HepG2 (cell line): ENCODE results near the gene SLC2A10. TPM values are rescaled to one million over a fixed set of nuclear protein-coding genes. Genes with fewer than 3 reads are reported as not detected.

Experiments
- ASH2L ChIP-seq: fragments of 300-600, 200-600 bp; sonication (generic); IDR thresholded peaks from 2 replicates; pipeline ENCODE4 v1.7.0; 2017; ENCODE audit warnings: low read depth, mild to moderate bottlenecking, moderate library complexity, mixed read lengths, low read length; ENCODE audit not compliant: insufficient read length
- ELF4 ChIP-seq: sonication (generic); formaldehyde crosslinking; IDR thresholded peaks from 2 replicates; pipeline ENCODE4 v1.5.0; 2020; ENCODE audit warnings: missing genetic modification reagents, mild to moderate bottlenecking, moderate library complexity, borderline replicate concordance
- NFATC3 ChIP-seq: sonication (generic); formaldehyde crosslinking; IDR thresholded peaks from 2 replicates; pipeline ENCODE4 v1.5.1; 2020; ENCODE audit warnings: mild to moderate bottlenecking, missing genetic modification reagents
- PITX1 ChIP-seq: sonication (generic); formaldehyde crosslinking; IDR thresholded peaks from 2 replicates; pipeline ENCODE4 v1.5.1; 2020; ENCODE audit warnings: mild to moderate bottlenecking, missing genetic modification reagents
- POGZ ChIP-seq: sonication (generic); formaldehyde crosslinking; IDR thresholded peaks from 2 replicates; pipeline ENCODE4 v1.4.0; 2020; ENCODE audit warnings: mild to moderate bottlenecking, missing genetic modification reagents
- RXRB ChIP-seq: IDR thresholded peaks from 2 replicates; pipeline ENCODE4 v1.6.1; 2016; ENCODE audit warnings: borderline replicate concordance, missing genetic modification reagents, missing compliant biosample characterization
- SNAPC2 ChIP-seq: sonication (generic); formaldehyde crosslinking; IDR thresholded peaks from 2 replicates; pipeline ENCODE4 v1.8.1; 2022; ENCODE audit warnings: mild to moderate bottlenecking, missing genetic modification reagents
- SPEN ChIP-seq: sonication (generic); formaldehyde crosslinking; IDR thresholded peaks from 2 replicates; pipeline ENCODE4 v1.5.1; 2020; ENCODE audit warnings: low read depth, mild to moderate bottlenecking, missing genetic modification reagents
- SRSF1 ChIP-seq: fragments of 200-400 bp; formaldehyde crosslinking; optimal IDR thresholded peaks from 2 replicates; pipeline ENCODE3; 2017; ENCODE audit warnings: mild to moderate bottlenecking, low read depth, low read length, moderate library complexity
- ZNF180 ChIP-seq: sonication (generic); formaldehyde crosslinking; IDR thresholded peaks from 2 replicates; pipeline ENCODE4 v1.4.0; 2020; ENCODE audit warnings: low read depth, missing genetic modification reagents, borderline replicate concordance
- ZNF547 ChIP-seq: sonication (generic); formaldehyde crosslinking; IDR thresholded peaks from 2 replicates; pipeline ENCODE4 v1.5.1; 2020; ENCODE audit warnings: mild to moderate bottlenecking, missing genetic modification reagents
- ZNF773 ChIP-seq: sonication (generic); formaldehyde crosslinking; IDR thresholded peaks from 2 replicates; pipeline ENCODE4 v1.4.0; 2020; ENCODE audit warnings: missing genetic modification reagents, borderline replicate concordance
- polyA plus RNA-seq, 8 experiments: library from polyadenylated mRNA; depleted of rRNA in 3 of 8; stranded (reverse) in 7 of 8; unstranded in 1 of 8; fragments of >200 nt; fragmentation: Illumina TruSeq in 4 of 8; extraction: Trizol in 4 of 8; gene quantifications; 2 replicates each; pipeline versions ENCODE4 v1.2.1 to v1.2.3, GENCODE V29; 2011 to 2016; ENCODE audit warnings: low read depth in 4 of 8, missing spikeins in 1 of 8, mixed read lengths in 1 of 8; ENCODE audit not compliant: insufficient read depth in 1 of 8
- total RNA-seq, 5 experiments: library from RNA; depleted of rRNA; stranded (reverse); fragments of >200 nt; fragmentation: Illumina TruSeq; extraction: Trizol; gene quantifications; 2 replicates each; pipeline ENCODE4 v1.2.3, GENCODE V29; 2016; ENCODE audit warnings: low read depth in 1 of 5
- TF ChIP-seq, protein P1 (sequence below): sonication (generic); formaldehyde crosslinking; IDR thresholded peaks from 2 replicates; pipeline ENCODE4 v1.8.0; 2022; ENCODE audit warnings: mild to moderate bottlenecking, missing genetic modification reagents
- TF ChIP-seq, protein P2 (sequence below): sonication (generic); formaldehyde crosslinking; IDR thresholded peaks from 2 replicates; pipeline ENCODE4 v1.4.0; 2020; ENCODE audit warnings: missing genetic modification reagents
- TF ChIP-seq, protein P3 (sequence below): sonication (generic); formaldehyde crosslinking; IDR thresholded peaks from 2 replicates; pipeline ENCODE4 v1.4.0; 2020; ENCODE audit warnings: missing genetic modification reagents, borderline replicate concordance
- TF ChIP-seq, protein P4 (sequence below): IDR thresholded peaks from 2 replicates; pipeline ENCODE4 v1.6.1; 2012; ENCODE audit warnings: low read length, improper control_type of control experiment
- TF ChIP-seq, protein P5 (sequence below): sonication (generic); formaldehyde crosslinking; IDR thresholded peaks from 2 replicates; pipeline ENCODE4 v1.9.0; 2021; ENCODE audit warnings: missing genetic modification reagents, borderline replicate concordance

The SLC2A10 gene
- total and polyA plus RNA-seq, 2 of the 13 experiments (the other 11 are each of a cell fraction or from before 2014, with no cell fraction given), result 16.0 to 18.4 TPM

DNA sequence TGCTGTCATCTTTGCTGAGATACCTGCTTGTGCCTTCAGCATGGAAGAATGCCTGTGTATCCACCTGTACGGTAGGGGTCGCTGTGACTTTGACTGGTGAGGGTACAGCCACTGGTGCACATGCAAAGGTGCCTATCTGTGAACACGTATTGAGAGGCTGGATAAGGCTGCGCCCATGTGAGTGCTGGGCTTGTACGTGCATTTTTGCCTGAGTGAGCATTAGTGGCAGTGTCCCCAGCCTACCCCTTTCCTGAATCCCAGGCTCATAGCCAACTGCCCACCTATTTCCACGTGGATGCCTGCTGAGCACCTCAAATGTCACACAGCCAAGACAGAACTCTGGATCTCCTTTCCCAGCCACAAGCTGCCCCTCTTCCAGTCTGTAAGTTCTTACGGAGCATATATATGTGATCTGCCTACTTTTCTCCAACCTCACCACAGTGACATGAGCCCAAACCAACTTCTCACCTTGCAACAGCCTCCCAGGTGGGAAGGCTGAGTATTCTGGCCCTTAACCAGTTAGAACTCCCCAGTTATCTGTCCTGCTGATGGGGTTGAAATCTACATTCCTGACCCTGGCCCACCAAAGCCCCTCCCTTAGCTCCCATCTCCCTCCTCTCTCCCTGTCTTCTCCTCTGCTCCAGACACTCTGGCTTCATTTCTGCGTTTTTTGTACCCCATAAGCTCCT is 1.1 kb upstream of the SLC2A10 start (continued):
- TF ChIP-seq POGZ (peak; percentile 97), RXRB (peak; percentile 44; the same call in 1 of the 2 replicates), NFATC3 (CRISPR knock-in tag) (no peak), ZNF547 (CRISPR knock-in tag) (no peak), ELF4 (CRISPR knock-in tag) (no peak), SRSF1 (no peak), PITX1 (CRISPR knock-in tag) (peak; percentile 79), SNAPC2 (CRISPR knock-in tag) (no peak), ZNF773 (CRISPR knock-in tag) (no peak), SPEN (CRISPR knock-in tag) (peak; percentile 90), ASH2L (peak; percentile 1), ZNF180 (no peak)
- TF ChIP-seq, protein P1, sequence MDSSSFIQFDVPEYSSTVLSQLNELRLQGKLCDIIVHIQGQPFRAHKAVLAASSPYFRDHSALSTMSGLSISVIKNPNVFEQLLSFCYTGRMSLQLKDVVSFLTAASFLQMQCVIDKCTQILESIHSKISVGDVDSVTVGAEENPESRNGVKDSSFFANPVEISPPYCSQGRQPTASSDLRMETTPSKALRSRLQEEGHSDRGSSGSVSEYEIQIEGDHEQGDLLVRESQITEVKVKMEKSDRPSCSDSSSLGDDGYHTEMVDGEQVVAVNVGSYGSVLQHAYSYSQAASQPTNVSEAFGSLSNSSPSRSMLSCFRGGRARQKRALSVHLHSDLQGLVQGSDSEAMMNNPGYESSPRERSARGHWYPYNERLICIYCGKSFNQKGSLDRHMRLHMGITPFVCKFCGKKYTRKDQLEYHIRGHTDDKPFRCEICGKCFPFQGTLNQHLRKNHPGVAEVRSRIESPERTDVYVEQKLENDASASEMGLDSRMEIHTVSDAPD (CRISPR knock-in tag), result no peak
- TF ChIP-seq, protein P2, sequence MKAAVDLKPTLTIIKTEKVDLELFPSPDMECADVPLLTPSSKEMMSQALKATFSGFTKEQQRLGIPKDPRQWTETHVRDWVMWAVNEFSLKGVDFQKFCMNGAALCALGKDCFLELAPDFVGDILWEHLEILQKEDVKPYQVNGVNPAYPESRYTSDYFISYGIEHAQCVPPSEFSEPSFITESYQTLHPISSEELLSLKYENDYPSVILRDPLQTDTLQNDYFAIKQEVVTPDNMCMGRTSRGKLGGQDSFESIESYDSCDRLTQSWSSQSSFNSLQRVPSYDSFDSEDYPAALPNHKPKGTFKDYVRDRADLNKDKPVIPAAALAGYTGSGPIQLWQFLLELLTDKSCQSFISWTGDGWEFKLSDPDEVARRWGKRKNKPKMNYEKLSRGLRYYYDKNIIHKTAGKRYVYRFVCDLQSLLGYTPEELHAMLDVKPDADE, result no peak
- TF ChIP-seq, protein P3, sequence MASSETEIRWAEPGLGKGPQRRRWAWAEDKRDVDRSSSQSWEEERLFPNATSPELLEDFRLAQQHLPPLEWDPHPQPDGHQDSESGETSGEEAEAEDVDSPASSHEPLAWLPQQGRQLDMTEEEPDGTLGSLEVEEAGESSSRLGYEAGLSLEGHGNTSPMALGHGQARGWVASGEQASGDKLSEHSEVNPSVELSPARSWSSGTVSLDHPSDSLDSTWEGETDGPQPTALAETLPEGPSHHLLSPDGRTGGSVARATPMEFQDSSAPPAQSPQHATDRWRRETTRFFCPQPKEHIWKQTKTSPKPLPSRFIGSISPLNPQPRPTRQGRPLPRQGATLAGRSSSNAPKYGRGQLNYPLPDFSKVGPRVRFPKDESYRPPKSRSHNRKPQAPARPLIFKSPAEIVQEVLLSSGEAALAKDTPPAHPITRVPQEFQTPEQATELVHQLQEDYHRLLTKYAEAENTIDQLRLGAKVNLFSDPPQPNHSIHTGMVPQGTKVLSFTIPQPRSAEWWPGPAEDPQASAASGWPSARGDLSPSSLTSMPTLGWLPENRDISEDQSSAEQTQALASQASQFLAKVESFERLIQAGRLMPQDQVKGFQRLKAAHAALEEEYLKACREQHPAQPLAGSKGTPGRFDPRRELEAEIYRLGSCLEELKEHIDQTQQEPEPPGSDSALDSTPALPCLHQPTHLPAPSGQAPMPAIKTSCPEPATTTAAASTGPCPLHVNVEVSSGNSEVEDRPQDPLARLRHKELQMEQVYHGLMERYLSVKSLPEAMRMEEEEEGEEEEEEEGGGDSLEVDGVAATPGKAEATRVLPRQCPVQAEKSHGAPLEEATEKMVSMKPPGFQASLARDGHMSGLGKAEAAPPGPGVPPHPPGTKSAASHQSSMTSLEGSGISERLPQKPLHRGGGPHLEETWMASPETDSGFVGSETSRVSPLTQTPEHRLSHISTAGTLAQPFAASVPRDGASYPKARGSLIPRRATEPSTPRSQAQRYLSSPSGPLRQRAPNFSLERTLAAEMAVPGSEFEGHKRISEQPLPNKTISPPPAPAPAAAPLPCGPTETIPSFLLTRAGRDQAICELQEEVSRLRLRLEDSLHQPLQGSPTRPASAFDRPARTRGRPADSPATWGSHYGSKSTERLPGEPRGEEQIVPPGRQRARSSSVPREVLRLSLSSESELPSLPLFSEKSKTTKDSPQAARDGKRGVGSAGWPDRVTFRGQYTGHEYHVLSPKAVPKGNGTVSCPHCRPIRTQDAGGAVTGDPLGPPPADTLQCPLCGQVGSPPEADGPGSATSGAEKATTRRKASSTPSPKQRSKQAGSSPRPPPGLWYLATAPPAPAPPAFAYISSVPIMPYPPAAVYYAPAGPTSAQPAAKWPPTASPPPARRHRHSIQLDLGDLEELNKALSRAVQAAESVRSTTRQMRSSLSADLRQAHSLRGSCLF (CRISPR knock-in tag), result no peak
- TF ChIP-seq, protein P4, sequence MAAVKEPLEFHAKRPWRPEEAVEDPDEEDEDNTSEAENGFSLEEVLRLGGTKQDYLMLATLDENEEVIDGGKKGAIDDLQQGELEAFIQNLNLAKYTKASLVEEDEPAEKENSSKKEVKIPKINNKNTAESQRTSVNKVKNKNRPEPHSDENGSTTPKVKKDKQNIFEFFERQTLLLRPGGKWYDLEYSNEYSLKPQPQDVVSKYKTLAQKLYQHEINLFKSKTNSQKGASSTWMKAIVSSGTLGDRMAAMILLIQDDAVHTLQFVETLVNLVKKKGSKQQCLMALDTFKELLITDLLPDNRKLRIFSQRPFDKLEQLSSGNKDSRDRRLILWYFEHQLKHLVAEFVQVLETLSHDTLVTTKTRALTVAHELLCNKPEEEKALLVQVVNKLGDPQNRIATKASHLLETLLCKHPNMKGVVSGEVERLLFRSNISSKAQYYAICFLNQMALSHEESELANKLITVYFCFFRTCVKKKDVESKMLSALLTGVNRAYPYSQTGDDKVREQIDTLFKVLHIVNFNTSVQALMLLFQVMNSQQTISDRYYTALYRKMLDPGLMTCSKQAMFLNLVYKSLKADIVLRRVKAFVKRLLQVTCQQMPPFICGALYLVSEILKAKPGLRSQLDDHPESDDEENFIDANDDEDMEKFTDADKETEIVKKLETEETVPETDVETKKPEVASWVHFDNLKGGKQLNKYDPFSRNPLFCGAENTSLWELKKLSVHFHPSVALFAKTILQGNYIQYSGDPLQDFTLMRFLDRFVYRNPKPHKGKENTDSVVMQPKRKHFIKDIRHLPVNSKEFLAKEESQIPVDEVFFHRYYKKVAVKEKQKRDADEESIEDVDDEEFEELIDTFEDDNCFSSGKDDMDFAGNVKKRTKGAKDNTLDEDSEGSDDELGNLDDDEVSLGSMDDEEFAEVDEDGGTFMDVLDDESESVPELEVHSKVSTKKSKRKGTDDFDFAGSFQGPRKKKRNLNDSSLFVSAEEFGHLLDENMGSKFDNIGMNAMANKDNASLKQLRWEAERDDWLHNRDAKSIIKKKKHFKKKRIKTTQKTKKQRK, result no peak
- TF ChIP-seq, protein P5, sequence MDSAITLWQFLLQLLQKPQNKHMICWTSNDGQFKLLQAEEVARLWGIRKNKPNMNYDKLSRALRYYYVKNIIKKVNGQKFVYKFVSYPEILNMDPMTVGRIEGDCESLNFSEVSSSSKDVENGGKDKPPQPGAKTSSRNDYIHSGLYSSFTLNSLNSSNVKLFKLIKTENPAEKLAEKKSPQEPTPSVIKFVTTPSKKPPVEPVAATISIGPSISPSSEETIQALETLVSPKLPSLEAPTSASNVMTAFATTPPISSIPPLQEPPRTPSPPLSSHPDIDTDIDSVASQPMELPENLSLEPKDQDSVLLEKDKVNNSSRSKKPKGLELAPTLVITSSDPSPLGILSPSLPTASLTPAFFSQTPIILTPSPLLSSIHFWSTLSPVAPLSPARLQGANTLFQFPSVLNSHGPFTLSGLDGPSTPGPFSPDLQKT (CRISPR knock-in tag), result no peak
